Ovary (tissue), 9 donors: ENCODE results near the gene NGEF. TPM values are rescaled to one million over a fixed set of nuclear protein-coding genes. Genes with fewer than 3 reads are reported as not detected.

Experiments
- DNase-seq, 5 donors: peaks; one replicate each; pipeline ENCODE4 v3.0.0-alpha.2; 2019 to 2020
- H3K27ac ChIP-seq, 2 donors: fragments of 200-600 bp; one replicate each; pipeline versions ENCODE4 v1.5.1 to v1.8.0; 2019 to 2022
- H3K27me3 ChIP-seq: fragments of 200-600 bp; one replicate; pipeline ENCODE4 v1.8.0; 2022
- H3K36me3 ChIP-seq: fragments of 200-600 bp; sonication (generic); one replicate; pipeline ENCODE4 v1.5.1; 2019
- H3K4me1 ChIP-seq: one replicate; pipeline ENCODE4 v1.8.1; 2013; ENCODE audit warnings: mild to moderate bottlenecking, moderate library complexity; ENCODE audit not compliant: insufficient read depth
- H3K4me3 ChIP-seq: fragments of 200-600 bp; sonication (generic); one replicate; pipeline ENCODE4 v1.5.1; 2017
- H3K9me3 ChIP-seq, 2 donors: fragments of 200-600 bp in 1 of 2; sonication (generic) in 1 of 2; one replicate each; pipeline versions ENCODE4 v1.5.1 to v1.8.1; 2013 to 2019; ENCODE audit warnings: mild to moderate bottlenecking in 1 of 2, moderate library complexity in 1 of 2
- EP300 ChIP-seq: sonication (generic); formaldehyde crosslinking; IDR thresholded peaks from one replicate; pipeline ENCODE4 v1.6.1; 2017; ENCODE audit warnings: antibody characterized with exemption
- POLR2A ChIP-seq: fragments of 450-650 bp; IDR thresholded peaks from one replicate; pipeline ENCODE4 v1.6.1; 2017; ENCODE audit warnings: antibody characterized with exemption, mild to moderate bottlenecking, moderate library complexity
- WGBS, 3 donors: extraction: QIAGEN DNeasy Blood & Tissue Kit in 1 of 3; methylation state at CpG; one replicate each; pipeline versions ENCODE4 v1.1.5 to v1.1.7; 2013 to 2017; 5-methylcytosine and 5-hydroxymethylcytosine counted together
- intact Hi-C, 4 donors: fragments of 100-400 bp; cut with DNase I; formaldehyde crosslinking; loops; one replicate each; pipeline versions ENCODE4 v1.11.0 to v1.15.1; 2022 to 2023
- polyA plus RNA-seq, 2 donors: library from polyadenylated mRNA; stranded (reverse); fragments of 200-250 nt in 1 of 2; fragments of 350-450 nt in 1 of 2; fragmentation: Illumina TruSeq in 1 of 2; extraction: RNeasy Lipid Tissue Mini Kit (QIAGEN cat#74804) in 1 of 2; gene quantifications; one replicate each; pipeline ENCODE4 v1.2.3, GENCODE V29; 2013 to 2014
- total RNA-seq, 7 donors: library from RNA; depleted of rRNA in 2 of 7; stranded (reverse); fragments of >200 nt in 2 of 7; fragmentation: NEBNext Ultra II Directional in 3 of 7; extraction: Animal tissue kit (Norgen Biotek cat#: 25700) in 3 of 7; gene quantifications; one replicate each; pipeline versions ENCODE4 v1.1.0 to v1.2.4, GENCODE V29; 2016 to 2023
- TF ChIP-seq, protein P1 (sequence below), 3 donors: fragments of 450-650 bp in 2 of 3; fragments of 200-600 bp in 1 of 3; IDR thresholded peaks; one replicate each; pipeline versions ENCODE4 v1.5.1 to v1.8.0; 2016 to 2022; ENCODE audit warnings: antibody characterized with exemption in 3 of 3, mild to moderate bottlenecking in 1 of 3
- donor health status: DM: no; HTN: no; CAD: no; lungs with moderate emphysema.
- donor health status: DM: no; HTN: no; CAD: no.
- donor health status: Bipolar disorder and iron deficiency.
- donor health status: DM: yes; HTN: yes; CAD: no.
- donor health status: DM: no; HTN: no; CAD: no.
- donor health status: DM: yes; HTN: yes; CAD: no.

Gene NGEF
- total and polyA plus RNA-seq, 9 donors: 0.18 to 3.1 (median 0.80) TPM

DNA sequence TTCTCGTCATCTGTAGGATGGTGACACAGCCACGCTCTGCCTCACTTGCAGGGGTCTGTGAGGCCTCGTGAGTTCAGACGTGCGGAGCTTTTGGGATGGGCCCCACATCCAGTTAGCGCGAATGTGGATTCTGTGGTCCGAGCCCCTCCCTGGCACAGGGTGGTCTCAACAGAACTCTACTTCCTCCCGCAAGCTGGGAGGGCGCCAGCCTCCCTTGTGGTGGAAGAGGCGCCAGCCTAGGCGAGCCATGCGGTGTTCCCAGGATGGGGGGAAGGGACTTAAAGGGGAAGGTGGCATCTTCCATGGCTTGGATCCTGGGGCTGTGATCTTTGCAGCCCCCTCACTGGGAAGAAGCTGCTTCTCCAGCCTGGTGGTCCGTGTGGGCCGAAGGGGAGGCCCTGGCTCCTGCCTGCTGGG, 141.6 kb downstream of the NGEF start:
- DNase-seq: peak in 1 of 5 donors; percentile 4
- 80 to 85% (median 84%) methylated on average over 14 to 15 of the region's 15 CpGs for WGBS, 3 donors
- TF ChIP-seq POLR2A (no peak), EP300 (no peak)
- TF ChIP-seq, protein P1, sequence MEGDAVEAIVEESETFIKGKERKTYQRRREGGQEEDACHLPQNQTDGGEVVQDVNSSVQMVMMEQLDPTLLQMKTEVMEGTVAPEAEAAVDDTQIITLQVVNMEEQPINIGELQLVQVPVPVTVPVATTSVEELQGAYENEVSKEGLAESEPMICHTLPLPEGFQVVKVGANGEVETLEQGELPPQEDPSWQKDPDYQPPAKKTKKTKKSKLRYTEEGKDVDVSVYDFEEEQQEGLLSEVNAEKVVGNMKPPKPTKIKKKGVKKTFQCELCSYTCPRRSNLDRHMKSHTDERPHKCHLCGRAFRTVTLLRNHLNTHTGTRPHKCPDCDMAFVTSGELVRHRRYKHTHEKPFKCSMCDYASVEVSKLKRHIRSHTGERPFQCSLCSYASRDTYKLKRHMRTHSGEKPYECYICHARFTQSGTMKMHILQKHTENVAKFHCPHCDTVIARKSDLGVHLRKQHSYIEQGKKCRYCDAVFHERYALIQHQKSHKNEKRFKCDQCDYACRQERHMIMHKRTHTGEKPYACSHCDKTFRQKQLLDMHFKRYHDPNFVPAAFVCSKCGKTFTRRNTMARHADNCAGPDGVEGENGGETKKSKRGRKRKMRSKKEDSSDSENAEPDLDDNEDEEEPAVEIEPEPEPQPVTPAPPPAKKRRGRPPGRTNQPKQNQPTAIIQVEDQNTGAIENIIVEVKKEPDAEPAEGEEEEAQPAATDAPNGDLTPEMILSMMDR (IDR thresholded peaks at IDR 0.05): no peak
- H3K36me3 ChIP-seq: no peaks in the 10 kb centered on the region
- H3K4me1 ChIP-seq: peaks cover 4% of the 10 kb centered on the region
- H3K9me3 ChIP-seq: no peaks in the 10 kb centered on the region
- H3K27me3 ChIP-seq: no peaks in the 10 kb centered on the region
- H3K27ac ChIP-seq: no peak overlapping the region
- intact Hi-C loops: no loop called here
- H3K4me3 ChIP-seq: no peak overlapping the region

DNA sequence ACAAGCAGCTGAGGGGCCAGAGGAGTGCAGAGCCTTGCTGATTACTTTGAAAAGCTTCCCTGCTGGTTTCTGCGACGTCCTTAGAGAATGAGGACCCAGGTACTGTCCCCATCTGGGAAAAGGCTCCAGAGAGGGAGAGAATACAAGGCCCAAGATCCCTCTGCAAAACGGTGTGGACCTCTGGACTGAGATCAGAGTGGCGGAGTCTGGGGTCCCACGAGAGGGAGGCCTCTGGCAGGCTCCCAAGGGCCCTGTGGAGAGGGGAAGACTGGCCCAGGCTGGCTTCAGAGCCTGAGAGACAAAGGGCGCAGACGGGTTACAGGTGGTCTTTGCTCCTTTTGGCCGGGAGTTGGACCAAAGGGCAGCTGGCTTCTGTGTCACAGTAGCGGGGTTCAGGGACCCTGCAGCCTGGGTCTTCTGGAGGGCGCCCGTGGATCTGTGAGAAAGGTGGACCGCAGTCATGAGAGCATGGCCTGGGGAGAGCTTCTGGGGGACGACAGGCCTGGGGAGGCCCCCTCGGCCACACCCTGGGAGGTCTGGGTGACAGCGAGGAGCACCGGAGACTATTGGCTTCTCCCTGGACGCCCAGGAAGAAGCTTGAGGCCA, 142.2 kb downstream of the NGEF start:
- DNase-seq: peak in 2 of 5 donors; percentile 4 to 19
- intact Hi-C loops: no loop called here
- Histone ChIP-seq H3K27ac (no peak overlapping the region), H3K9me3 (no peaks in the 10 kb centered on the region), H3K4me3 (no peak overlapping the region), H3K36me3 (no peaks in the 10 kb centered on the region), H3K4me1 (peaks cover 3% of the 10 kb centered on the region), H3K27me3 (no peaks in the 10 kb centered on the region)
- 80 to 85% (median 80%) methylated on average over 17 of the region's 17 CpGs for WGBS, 3 donors
- TF ChIP-seq, protein P1 (IDR thresholded peaks at IDR 0.05): no peak
- no peak for TF ChIP-seq POLR2A
- TF ChIP-seq EP300: no peak

DNA sequence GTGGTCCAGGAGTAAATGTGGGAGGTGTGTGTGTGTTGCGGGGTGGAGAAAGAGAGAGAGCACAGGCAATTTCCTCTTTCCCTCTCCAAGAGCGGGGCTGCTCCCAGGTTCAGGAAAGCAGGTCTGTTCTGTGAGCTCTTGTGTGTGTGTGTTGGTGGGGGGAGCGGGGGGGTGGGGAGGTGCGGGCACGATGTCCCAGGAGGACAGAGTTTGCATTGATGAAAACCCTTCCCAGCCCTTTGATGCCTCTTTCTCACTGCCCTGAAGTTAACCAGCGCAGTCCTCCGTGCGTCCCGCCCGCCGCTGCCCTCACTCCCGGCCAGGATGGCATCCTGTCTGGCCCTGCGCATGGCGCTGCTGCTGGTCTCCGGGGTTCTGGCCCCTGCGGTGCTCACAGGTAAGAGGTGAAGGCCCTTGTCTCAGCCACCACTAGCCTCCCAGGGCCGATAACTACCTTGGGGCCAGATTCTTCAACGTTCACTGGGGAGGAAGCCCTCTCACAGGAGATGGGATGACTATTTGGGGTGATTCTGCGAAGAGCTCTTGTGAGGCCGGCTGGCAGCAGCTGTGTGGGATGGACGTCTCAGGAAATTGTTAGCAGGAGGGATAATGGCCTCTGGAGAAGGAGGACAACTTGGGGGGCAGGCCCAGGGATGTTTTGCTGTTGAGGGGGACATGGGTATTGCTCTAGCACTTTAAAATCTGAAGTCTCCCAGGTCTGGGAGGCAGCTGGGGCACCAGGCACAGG, 142.9 kb downstream of the NGEF start, which contains the start of gene SNORC:
SNORC (plus strand) TSS at position 247 of the 748 bp plus-strand sequence; CDS start at position 325, 78 bp downstream.
- no peak for DNase-seq
- H3K27me3 ChIP-seq: no peaks in the 10 kb centered on the region
- H3K27ac ChIP-seq: no peak within 1 kb of the TSS
- H3K9me3 ChIP-seq: no peaks in the 10 kb centered on the region
- 81 to 90% (median 83%) methylated on average over 21 of the region's 21 CpGs for whole genome bisulfite sequencing, 3 donors
- no peaks in the 10 kb centered on the region for H3K36me3 ChIP-seq
- no peak within 1 kb of the TSS for H3K4me3 ChIP-seq
- TF ChIP-seq POLR2A (no peak), EP300 (no peak)
- TF ChIP-seq, protein P1 (IDR thresholded peaks at IDR 0.05): no peak
- no peaks in the 10 kb centered on the region for H3K4me1 ChIP-seq
- intact Hi-C loops: no loop called here

DNA sequence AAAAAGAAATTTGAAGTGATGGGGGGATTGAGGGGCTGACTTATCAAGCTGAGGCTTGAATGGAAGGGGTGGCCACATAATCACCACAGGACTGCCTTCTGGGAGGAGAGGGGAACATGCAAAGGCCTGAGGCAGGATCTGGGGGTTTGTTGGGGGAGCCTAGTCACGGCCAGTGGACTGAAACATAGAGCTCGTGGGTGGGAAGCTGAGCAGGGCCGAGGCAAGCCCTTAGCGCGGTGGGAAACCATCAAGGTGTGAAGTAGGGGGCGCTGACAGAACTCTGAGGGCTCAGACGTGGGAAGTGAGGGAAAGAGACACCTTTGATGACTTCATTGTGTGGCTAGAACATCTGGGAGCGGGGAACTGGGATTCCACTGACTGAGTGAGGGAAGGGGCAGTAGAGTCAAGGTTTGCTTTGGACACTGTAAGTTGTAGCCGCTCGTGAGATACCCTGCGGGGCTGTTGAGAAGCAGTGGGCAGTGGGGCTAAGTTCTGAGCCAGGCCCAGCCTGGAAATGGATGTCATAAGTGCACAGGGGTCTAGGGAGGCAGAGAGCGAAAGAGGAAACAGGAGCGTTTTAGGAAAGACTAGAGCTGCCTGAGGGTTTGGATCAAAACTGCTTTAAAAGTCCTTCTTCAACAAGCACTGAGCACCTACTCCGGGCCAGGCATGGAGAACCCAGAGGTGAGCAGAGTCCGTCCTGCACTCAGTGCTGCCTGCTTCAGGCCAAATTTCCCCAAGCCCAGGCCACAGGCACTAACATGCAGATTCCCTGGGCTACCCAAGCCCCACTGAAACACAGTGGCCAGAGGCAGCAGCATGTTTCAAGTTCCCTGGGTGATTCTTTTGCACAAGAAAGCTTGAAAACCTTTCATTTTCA, 143.7 kb downstream of the NGEF start:
- DNase-seq: no peak
- intact Hi-C loops: no loop called here
- no peak for TF ChIP-seq EP300
- TF ChIP-seq, protein P1 (IDR thresholded peaks at IDR 0.05): no peak
- TF ChIP-seq POLR2A: no peak
- no peaks in the 10 kb centered on the region for H3K4me1 ChIP-seq
- no peak overlapping the region for H3K4me3 ChIP-seq
- H3K9me3 ChIP-seq: no peaks in the 10 kb centered on the region
- H3K27me3 ChIP-seq: no peaks in the 10 kb centered on the region
- H3K36me3 ChIP-seq: no peaks in the 10 kb centered on the region
- 64 to 66% (median 65%) methylated on average over 15 of the region's 15 CpGs for WGBS, 3 donors
- H3K27ac ChIP-seq: no peak overlapping the region
